M059J (cell line): ENCODE measurements around the gene KIF3A. TPM values are rescaled to one million over a fixed set of nuclear protein-coding genes. Genes with fewer than 3 reads are reported as not detected.

Source experiments
- total RNA-seq: library from RNA; depleted of rRNA; stranded (reverse); fragments of >200 nt; shearing (Covaris generic); gene quantifications from 2 replicates; pipeline ENCODE4 v1.2.3, GENCODE V29; 2014; rRNA removed

The KIF3A gene
- total RNA-seq, 1 experiment from 2014 or later: 4.7 TPM

Other genes with a start within 250 kb of the KIF3A start
- 31.7 and 36.1 TPM in 2 replicates for gene IRF1, start 246.8 kb downstream of the KIF3A start, total RNA-seq
- not detected in 2 replicates for gene IL5, start 194.0 kb downstream of the KIF3A start, total RNA-seq
- 11.6 and 14.3 TPM in 2 replicates for gene RAD50, start 180.6 kb downstream of the KIF3A start, total RNA-seq
- not detected in 2 replicates for gene IL13, start 79.4 kb downstream of the KIF3A start, total RNA-seq
- not detected in 2 replicates for gene IL4, start 63.6 kb downstream of the KIF3A start, total RNA-seq
- not detected in 2 replicates for gene CCNI2, start 9.9 kb upstream of the KIF3A start, total RNA-seq
- 26.9 and 41.7 TPM in 2 replicates for gene SEPTIN8, start 39.7 kb upstream of the KIF3A start, total RNA-seq
- gene SOWAHA, start 75.8 kb upstream of the KIF3A start, total RNA-seq: 0.10 and 0.32 TPM in 2 replicates
- 7.3 and 10.3 TPM in 2 replicates for gene SHROOM1, start 93.1 kb upstream of the KIF3A start, total RNA-seq
- not detected in 2 replicates for gene GDF9, start 128.9 kb upstream of the KIF3A start, total RNA-seq
- 231 and 270 TPM in 2 replicates for gene UQCRQ, start 129.1 kb upstream of the KIF3A start, total RNA-seq
- gene LEAP2, start 136.1 kb upstream of the KIF3A start, total RNA-seq: 0.25 TPM in 1 of 2 replicates, not detected in the other
- gene AFF4, start 226.1 kb upstream of the KIF3A start, total RNA-seq: 31.8 and 39.2 TPM in 2 replicates